ENCODE measurements around the gene MBP. TPM values are rescaled to one million over a fixed set of nuclear protein-coding genes. Genes with fewer than 3 reads are reported as not detected.

Gene MBP
- total and polyA plus RNA-seq, 2 of the 13 experiments (the other 11 are each of a cell fraction or from before 2014, with no cell fraction given): 5.0 to 8.5 TPM

GRCh38 chr18:77111951-77112746 is 20.4 kb downstream of the MBP start:
- intact Hi-C loops (cut with micrococcal nuclease; ENCODE audit: unreplicated experiment): no loop called here
- WGBS (ENCODE audit: low lambda C conversion rate): 93% methylated on average over 43 of the region's 43 CpGs
- Histone ChIP-seq H3K79me2 (ENCODE audit: insufficient read depth, low read length) (no peaks in the 10 kb centered on the region), H3K27ac (ENCODE audit: extremely low read length, insufficient read depth, low read length) (no peak overlapping the region), H3K4me1 (ENCODE audit: insufficient read depth, low read length) (peaks cover 51% of the 10 kb centered on the region), H3K36me3 (replicated peaks in 1 of 2; ENCODE audit: control insufficient read depth in 1 of 2, insufficient read depth in 2 of 2, low read length in 2 of 2) (no peaks in the 10 kb centered on the region), H3K4me3 (replicated peaks in 1 of 3; ENCODE audit: insufficient read depth in 1 of 3, low read depth in 2 of 3, low read length in 3 of 3) (no peak overlapping the region), H3K4me2 (ENCODE audit: low read depth, low read length) (no peak overlapping the region), H4K20me1 (ENCODE audit: insufficient read depth, low read length) (no peaks in the 10 kb centered on the region), H3K27me3 (ENCODE audit: control insufficient read depth in 1 of 2, insufficient read depth in 2 of 2, low read length in 2 of 2) (no peaks in the 10 kb centered on the region), H3K9me3 (ENCODE audit: low read length) (no peaks in the 10 kb centered on the region), H2AFZ (ENCODE audit: low read length) (no peak overlapping the region), H3K9ac (ENCODE audit: insufficient read depth, low read depth, low read length) (no peak overlapping the region)
- ATAC-seq (no peak), DNase-seq (ENCODE audit: low spot score) (no peak), FAIRE-seq (no peak)
- in situ Hi-C loops (cut with HindIII; ENCODE audit: extremely low pct_ligation_motif_present, low pct_unique_long_range_greater_than_20kb): no loop called here
- CTCF ChIA-PET (ENCODE audit: low intra/inter-chr PET ratio, low total read pairs): no interaction called here
- no peak for TF ChIP-seq GABPB1 (CRISPR knock-in tag; IDR thresholded peaks at IDR 0.05)
- TF ChIP-seq ZNF563 (CRISPR knock-in tag; IDR thresholded peaks at IDR 0.05): no peak
- 0 out of 2 replicates have a peak, but pooled peaks have one; percentile 19 for TF ChIP-seq ZNF687 (CRISPR knock-in tag; IDR thresholded peaks at IDR 0.05)
- POLR2A ChIA-PET: no interaction called here
- BruUV-seq (replicated peaks): no TSS peak

All from HepG2 (cell line).